IMR-90 (cell line): ENCODE data around the gene CAT. TPM values are rescaled to one million over a fixed set of nuclear protein-coding genes. Genes with fewer than 3 reads are reported as not detected.

Experiments
- ATAC-seq: fragments of 200-7000 bp; cut with Tn5 transposase; 2 replicates; pipeline ENCODE4 v1.9.1; 2020; ENCODE audit warnings: low read depth, mild to moderate bottlenecking, moderate library complexity
- BruUV-seq: library from RNA; stranded (reverse); fragments of 400-500 nt; replicated peaks from 2 replicates; lab custom pipeline; 2021; lab: Mats Ljungman, UMichigan
- CTCF ChIA-PET: fragments of 300-600 bp; formaldehyde crosslinking; extraction: SDS; loops from one replicate; lab custom pipeline; 2021; ENCODE audit warnings: antibody characterized with exemption; lab: Yijun Ruan, JAX
- POLR2A ChIA-PET: fragments of 300-600 bp; sonication (Branson Sonifier 250); formaldehyde crosslinking; loops from one replicate; lab custom pipeline; 2022; ENCODE audit warnings: antibody characterized with exemption; ENCODE audit not compliant: unreplicated experiment; lab: Charles Lee
- DNase-seq: peaks from one replicate; pipeline ENCODE4 v3.0.0; 2013
- H2AFZ ChIP-seq: replicated peaks from 2 replicates; pipeline ENCODE3; 2013; ENCODE audit warnings: low read length, mild to moderate bottlenecking; ENCODE audit not compliant: poor library complexity
- H2AK5ac ChIP-seq: 2 replicates; pipeline ENCODE4 v1.6.1; 2013; ENCODE audit warnings: low read depth, low read length, inconsistent platforms
- H2AK9ac ChIP-seq: replicated peaks from 2 replicates; pipeline ENCODE3; 2013; ENCODE audit warnings: mild to moderate bottlenecking, low read depth, low read length, moderate library complexity; ENCODE audit not compliant: poor library complexity
- H2BK120ac ChIP-seq: 2 replicates; pipeline ENCODE4 v1.6.1; 2013; ENCODE audit warnings: low read depth, low read length, inconsistent platforms
- H2BK15ac ChIP-seq: 3 replicates; pipeline ENCODE4 v1.6.1; 2013; ENCODE audit warnings: low read depth, low read length, inconsistent platforms
- H2BK20ac ChIP-seq: 2 replicates; pipeline ENCODE4 v1.6.1; 2013; ENCODE audit warnings: low read depth, mild to moderate bottlenecking, inconsistent platforms, low read length, moderate library complexity
- H2BK5ac ChIP-seq: 2 replicates; pipeline ENCODE4 v1.6.1; 2013; ENCODE audit warnings: mild to moderate bottlenecking, low read depth, low read length, inconsistent platforms; ENCODE audit not compliant: poor library complexity, severe bottlenecking
- H3K14ac ChIP-seq: replicated peaks from 2 replicates; pipeline ENCODE4 v1.6.1; 2013; ENCODE audit warnings: low read depth, low read length, inconsistent platforms
- H3K18ac ChIP-seq: 2 replicates; pipeline ENCODE4 v1.6.1; 2013; ENCODE audit warnings: low read depth, low read length, control low read depth
- H3K23ac ChIP-seq: 2 replicates; pipeline ENCODE4 v1.6.1; 2013; ENCODE audit warnings: low read depth, low read length, inconsistent platforms
- H3K27ac ChIP-seq: 2 replicates; pipeline ENCODE4 v1.5.1; 2013; ENCODE audit warnings: mild to moderate bottlenecking, control low read depth, low read length; ENCODE audit not compliant: insufficient read depth
- H3K27me3 ChIP-seq: 2 replicates; pipeline ENCODE4 v1.6.1; 2013; ENCODE audit warnings: low read length; ENCODE audit not compliant: control insufficient read depth, insufficient read depth
- H3K36me3 ChIP-seq: 2 replicates; pipeline ENCODE4 v1.6.1; 2013; ENCODE audit warnings: low read length, mixed read lengths; ENCODE audit not compliant: control insufficient read depth, insufficient read depth
- H3K4ac ChIP-seq: 2 replicates; pipeline ENCODE4 v1.6.1; 2013; ENCODE audit warnings: low read depth, low read length, inconsistent platforms
- H3K4me1 ChIP-seq: 2 replicates; pipeline ENCODE4 v1.6.1; 2013; ENCODE audit warnings: low read length, mixed read lengths; ENCODE audit not compliant: control insufficient read depth, insufficient read depth
- H3K4me2 ChIP-seq: 2 replicates; pipeline ENCODE4 v1.6.1; 2013; ENCODE audit warnings: low read depth, mild to moderate bottlenecking, control low read depth, low read length, moderate library complexity
- H3K4me3 ChIP-seq: 2 replicates; pipeline ENCODE4 v1.5.1; 2013; ENCODE audit warnings: low read depth, mild to moderate bottlenecking, control low read depth, low read length, moderate library complexity; ENCODE audit not compliant: insufficient read depth
- H3K56ac ChIP-seq: 2 replicates; pipeline ENCODE4 v1.6.1; 2013; ENCODE audit warnings: low read length, inconsistent platforms; ENCODE audit not compliant: insufficient read depth; ENCODE audit errors: extremely low read depth
- H3K79me1 ChIP-seq, 2 experiments: 2 replicates each; pipeline ENCODE4 v1.6.1; 2013; ENCODE audit warnings: low read length in 2 of 2, inconsistent platforms in 1 of 2, low read depth in 1 of 2
- H3K9ac ChIP-seq: 2 replicates; pipeline ENCODE4 v1.6.1; 2013; ENCODE audit warnings: low read depth, low read length, control low read depth
- H3K9me1 ChIP-seq: 2 replicates; pipeline ENCODE4 v1.6.1; 2013; ENCODE audit warnings: low read length, inconsistent platforms; ENCODE audit not compliant: insufficient read depth
- H3K9me3 ChIP-seq: 2 replicates; pipeline ENCODE4 v1.6.1; 2013; ENCODE audit warnings: low read length; ENCODE audit not compliant: control insufficient read depth, insufficient read depth
- H4K20me1 ChIP-seq: 2 replicates; pipeline ENCODE4 v1.6.1; 2013; ENCODE audit warnings: low read length, inconsistent platforms; ENCODE audit not compliant: insufficient read depth
- H4K5ac ChIP-seq: 2 replicates; pipeline ENCODE4 v1.6.1; 2013; ENCODE audit warnings: mild to moderate bottlenecking, low read depth, low read length, control low read depth
- H4K8ac ChIP-seq, 2 experiments: 2 replicates each; pipeline ENCODE4 v1.6.1; 2013; ENCODE audit warnings: low read depth in 2 of 2, low read length in 2 of 2, control low read depth in 1 of 2, inconsistent platforms in 1 of 2
- H4K91ac ChIP-seq: 2 replicates; pipeline ENCODE4 v1.6.1; 2013; ENCODE audit warnings: low read depth, low read length, inconsistent platforms; ENCODE audit not compliant: insufficient read depth
- BHLHE40 ChIP-seq: fragments of 150-350 bp; IDR thresholded peaks from 2 replicates; pipeline ENCODE4 v1.6.1; 2016; ENCODE audit warnings: mild to moderate bottlenecking, low read depth, low read length
- CEBPB ChIP-seq: IDR thresholded peaks from 2 replicates; pipeline ENCODE4 v1.6.1; 2012; ENCODE audit warnings: low read depth, low read length, improper control_type of control experiment
- CHD1 ChIP-seq: IDR thresholded peaks from 2 replicates; pipeline ENCODE4 v1.6.1; 2012; ENCODE audit warnings: low read depth, low read length, improper control_type of control experiment
- FOS ChIP-seq: fragments of 150-350 bp; IDR thresholded peaks from 2 replicates; pipeline ENCODE4 v1.6.1; 2016; ENCODE audit warnings: low read depth, low read length
- MAFK ChIP-seq: IDR thresholded peaks from 2 replicates; pipeline ENCODE4 v1.6.1; 2012; ENCODE audit warnings: low read depth, low read length, improper control_type of control experiment
- MAZ ChIP-seq: IDR thresholded peaks from 2 replicates; pipeline ENCODE4 v1.6.1; 2012; ENCODE audit warnings: low read depth, mild to moderate bottlenecking, low read length, improper control_type of control experiment, moderate library complexity, borderline replicate concordance
- MXI1 ChIP-seq: IDR thresholded peaks from 2 replicates; pipeline ENCODE4 v1.6.1; 2012; ENCODE audit warnings: low read depth, mild to moderate bottlenecking, low read length, moderate library complexity, borderline replicate concordance
- NFE2L2 ChIP-seq: fragments of 150-350 bp; IDR thresholded peaks from 2 replicates; pipeline ENCODE4 v1.6.1; 2016; ENCODE audit warnings: low read depth, mild to moderate bottlenecking, low read length
- POLR2A ChIP-seq: IDR thresholded peaks from 2 replicates; pipeline ENCODE4 v1.6.1; 2012; ENCODE audit warnings: mild to moderate bottlenecking, low read depth, low read length
- RAD21 ChIP-seq: IDR thresholded peaks from 2 replicates; pipeline ENCODE4 v1.6.1; 2012; ENCODE audit warnings: low read length, improper control_type of control experiment
- RCOR1 ChIP-seq: IDR thresholded peaks from 2 replicates; pipeline ENCODE4 v1.6.1; 2012; ENCODE audit warnings: mild to moderate bottlenecking, low read length, improper control_type of control experiment; ENCODE audit not compliant: insufficient replicate concordance
- RFX5 ChIP-seq: IDR thresholded peaks from 2 replicates; pipeline ENCODE4 v1.8.0; 2012; ENCODE audit warnings: low read depth, mild to moderate bottlenecking, low read length, moderate library complexity
- SMC3 ChIP-seq: fragments of 150-350 bp; IDR thresholded peaks from 2 replicates; pipeline ENCODE4 v1.6.1; 2016; ENCODE audit warnings: low read depth, mild to moderate bottlenecking, antibody characterized with exemption, low read length, moderate library complexity
- WGBS, 2 experiments: methylation state at CpG; one replicate each; pipeline versions ENCODE4 v1.1.5 to v1.1.7; 2013; ENCODE audit warnings: missing lambda C conversion rate in 2 of 2; ENCODE audit not compliant: insufficient read length in 1 of 2; ENCODE audit errors: extremely low coverage in 2 of 2; 5-methylcytosine and 5-hydroxymethylcytosine counted together
- dilution Hi-C: fragments of 300-500 bp; cut with HindIII; formaldehyde crosslinking; loops from one replicate; pipeline ENCODE4 v1.14.3; 2018; ENCODE audit warnings: low sequenced_read_pairs; ENCODE audit not compliant: unreplicated experiment
- in situ Hi-C: fragments of 300-500 bp; cut with MboI; formaldehyde crosslinking; loops from 3 replicates; pipeline ENCODE4 v1.14.3; 2019; ENCODE audit warnings: low sequenced_read_pairs, inconsistent platforms, mixed read lengths
- intact Hi-C: fragments of 100-400 bp; cut with micrococcal nuclease; formaldehyde crosslinking; loops from 2 replicates; pipeline ENCODE4 v1.10.0; 2022
- polyA plus RNA-seq, 3 experiments: library from polyadenylated mRNA; depleted of rRNA; stranded (reverse); fragments of >200 nt; gene quantifications; 2 replicates each; pipeline ENCODE4 v1.2.3, GENCODE V29; 2012; ENCODE audit warnings: low replicate concordance in 1 of 3
- total RNA-seq: library from RNA; depleted of rRNA; stranded (reverse); fragments of >200 nt; gene quantifications from 2 replicates; pipeline ENCODE4 v1.2.3, GENCODE V29; 2012
- TF ChIP-seq, protein P1 (sequence below): conservative IDR thresholded peaks from 2 replicates; pipeline ENCODE4 v1.5.1; 2012; ENCODE audit warnings: mild to moderate bottlenecking, low read depth, low read length, improper control_type of control experiment
- TF ChIP-seq, protein P2 (sequence below): fragments of 150-350 bp; IDR thresholded peaks from 2 replicates; pipeline ENCODE4 v1.6.1; 2016; ENCODE audit warnings: low read depth, mild to moderate bottlenecking, low read length, moderate library complexity, borderline replicate concordance
- TF ChIP-seq, protein P3 (sequence below): fragments of 150-350 bp; IDR thresholded peaks from 2 replicates; pipeline ENCODE4 v1.6.1; 2017; ENCODE audit warnings: mild to moderate bottlenecking, antibody characterized with exemption, low read length, low read depth

Gene CAT
- total and polyA plus RNA-seq, 2 of the 4 experiments (the other 2 are of a cell fraction) = 52.5 to 80.5 TPM

DNA sequence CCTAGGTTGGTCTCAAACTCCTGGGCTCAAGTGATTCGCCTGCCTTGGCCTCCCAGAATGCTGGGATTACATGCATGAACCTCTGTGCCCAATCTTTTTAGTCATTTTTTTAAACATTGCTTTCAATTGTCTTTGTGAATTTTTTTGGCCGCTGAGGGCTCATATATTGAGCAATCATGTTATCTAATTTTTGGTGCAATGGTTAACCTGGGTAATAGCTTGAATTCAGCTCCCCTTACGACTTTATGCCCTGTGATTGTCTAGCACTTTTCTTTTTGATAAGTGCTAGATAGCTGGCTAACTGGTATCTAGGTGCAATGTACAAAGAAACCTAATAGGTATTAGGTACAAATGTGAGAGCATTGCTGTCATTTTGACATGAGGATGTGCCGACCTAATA is 35.3 kb upstream of the CAT start:
- no peak overlapping the region for H3K4ac ChIP-seq
- no peak overlapping the region for H4K8ac ChIP-seq
- H3K9me1 ChIP-seq = no peaks in the 10 kb centered on the region
- H3K27me3 ChIP-seq = peaks cover 21% of the 10 kb centered on the region
- no peak overlapping the region for H3K27ac ChIP-seq
- CTCF ChIA-PET = interaction anchor here (0.6 kb wide), 1 partner anchor 20 kb away, joined by 3 read pairs; no protein-coding TSS in a partner anchor
- H3K36me3 ChIP-seq = no peaks in the 10 kb centered on the region
- H3K9ac ChIP-seq = no peak overlapping the region
- no peak overlapping the region for H3K14ac ChIP-seq
- DNase-seq = no peak
- H4K20me1 ChIP-seq = no peaks in the 10 kb centered on the region
- H2AFZ ChIP-seq = no peak overlapping the region
- in situ Hi-C loops (no loop called here), intact Hi-C loops (no loop called here), dilution Hi-C loops (no loop called here)
- H2BK120ac ChIP-seq = no peak overlapping the region
- BruUV-seq = no TSS peak
- no peak overlapping the region for H2BK20ac ChIP-seq
- no peak overlapping the region for H2BK15ac ChIP-seq
- H3K4me3 ChIP-seq = no peak overlapping the region
- H2AK9ac ChIP-seq = no peak overlapping the region
- H4K5ac ChIP-seq = no peak overlapping the region
- POLR2A ChIA-PET = no interaction called here
- H3K79me1 ChIP-seq = no peaks in the 10 kb centered on the region
- no peak overlapping the region for H3K4me2 ChIP-seq
- H3K56ac ChIP-seq = no peak overlapping the region
- no peak for TF ChIP-seq RFX5
- no peak for TF ChIP-seq MAFK
- TF ChIP-seq NFE2L2 = no peak
- TF ChIP-seq FOS = no peak
- no peak for TF ChIP-seq RCOR1
- no peak for TF ChIP-seq POLR2A
- TF ChIP-seq MAZ = no peak
- no peak for TF ChIP-seq SMC3
- TF ChIP-seq, protein P1, sequence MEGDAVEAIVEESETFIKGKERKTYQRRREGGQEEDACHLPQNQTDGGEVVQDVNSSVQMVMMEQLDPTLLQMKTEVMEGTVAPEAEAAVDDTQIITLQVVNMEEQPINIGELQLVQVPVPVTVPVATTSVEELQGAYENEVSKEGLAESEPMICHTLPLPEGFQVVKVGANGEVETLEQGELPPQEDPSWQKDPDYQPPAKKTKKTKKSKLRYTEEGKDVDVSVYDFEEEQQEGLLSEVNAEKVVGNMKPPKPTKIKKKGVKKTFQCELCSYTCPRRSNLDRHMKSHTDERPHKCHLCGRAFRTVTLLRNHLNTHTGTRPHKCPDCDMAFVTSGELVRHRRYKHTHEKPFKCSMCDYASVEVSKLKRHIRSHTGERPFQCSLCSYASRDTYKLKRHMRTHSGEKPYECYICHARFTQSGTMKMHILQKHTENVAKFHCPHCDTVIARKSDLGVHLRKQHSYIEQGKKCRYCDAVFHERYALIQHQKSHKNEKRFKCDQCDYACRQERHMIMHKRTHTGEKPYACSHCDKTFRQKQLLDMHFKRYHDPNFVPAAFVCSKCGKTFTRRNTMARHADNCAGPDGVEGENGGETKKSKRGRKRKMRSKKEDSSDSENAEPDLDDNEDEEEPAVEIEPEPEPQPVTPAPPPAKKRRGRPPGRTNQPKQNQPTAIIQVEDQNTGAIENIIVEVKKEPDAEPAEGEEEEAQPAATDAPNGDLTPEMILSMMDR = no peak
- no peak for TF ChIP-seq MXI1
- no peak for TF ChIP-seq CHD1
- no peak for TF ChIP-seq RAD21
- TF ChIP-seq BHLHE40 = no peak
- TF ChIP-seq, protein P2, sequence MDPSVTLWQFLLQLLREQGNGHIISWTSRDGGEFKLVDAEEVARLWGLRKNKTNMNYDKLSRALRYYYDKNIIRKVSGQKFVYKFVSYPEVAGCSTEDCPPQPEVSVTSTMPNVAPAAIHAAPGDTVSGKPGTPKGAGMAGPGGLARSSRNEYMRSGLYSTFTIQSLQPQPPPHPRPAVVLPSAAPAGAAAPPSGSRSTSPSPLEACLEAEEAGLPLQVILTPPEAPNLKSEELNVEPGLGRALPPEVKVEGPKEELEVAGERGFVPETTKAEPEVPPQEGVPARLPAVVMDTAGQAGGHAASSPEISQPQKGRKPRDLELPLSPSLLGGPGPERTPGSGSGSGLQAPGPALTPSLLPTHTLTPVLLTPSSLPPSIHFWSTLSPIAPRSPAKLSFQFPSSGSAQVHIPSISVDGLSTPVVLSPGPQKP = no peak
- no peak; the same call in 1 of the 2 replicates for TF ChIP-seq CEBPB
- TF ChIP-seq, protein P3, sequence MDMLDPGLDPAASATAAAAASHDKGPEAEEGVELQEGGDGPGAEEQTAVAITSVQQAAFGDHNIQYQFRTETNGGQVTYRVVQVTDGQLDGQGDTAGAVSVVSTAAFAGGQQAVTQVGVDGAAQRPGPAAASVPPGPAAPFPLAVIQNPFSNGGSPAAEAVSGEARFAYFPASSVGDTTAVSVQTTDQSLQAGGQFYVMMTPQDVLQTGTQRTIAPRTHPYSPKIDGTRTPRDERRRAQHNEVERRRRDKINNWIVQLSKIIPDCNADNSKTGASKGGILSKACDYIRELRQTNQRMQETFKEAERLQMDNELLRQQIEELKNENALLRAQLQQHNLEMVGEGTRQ = no peak
- no peak overlapping the region for H2AK5ac ChIP-seq
- no peak for ATAC-seq
- no peak overlapping the region for H3K18ac ChIP-seq
- H4K91ac ChIP-seq = no peak overlapping the region
- no peak overlapping the region for H3K23ac ChIP-seq
- no peak overlapping the region for H2BK5ac ChIP-seq
- H3K9me3 ChIP-seq = peaks cover 3% of the 10 kb centered on the region
- WGBS, 2 experiments = 20% methylated on average over 1 of the region's 4 CpGs; no CpG with 5 or more reads in 1 of the 2 experiments
- no peaks in the 10 kb centered on the region for H3K4me1 ChIP-seq
